Stimulated activated CD4-positive, alpha-beta T cell treated with anti-CD3 and anti-CD28 coated beads, Interleukin-2, amount 100 ng/mL, for 4 hours (primary cell): Measurements from ENCODE around the gene MACROD1.

ENCODE experiments used
- DNase-seq: peaks from one replicate; pipeline ENCODE4 v3.0.0-alpha.2; 2020; ENCODE audit warnings: low read depth

Gene MACROD1

GRCh38 chr11:64013141-64013896, 152.6 kb downstream of the MACROD1 start:
- DNase-seq: no peak

- DNase-seq: no peak
Observed at GRCh38 chr11:64011371-64011770, 154.5 kb downstream of the MACROD1 start.

DNA sequence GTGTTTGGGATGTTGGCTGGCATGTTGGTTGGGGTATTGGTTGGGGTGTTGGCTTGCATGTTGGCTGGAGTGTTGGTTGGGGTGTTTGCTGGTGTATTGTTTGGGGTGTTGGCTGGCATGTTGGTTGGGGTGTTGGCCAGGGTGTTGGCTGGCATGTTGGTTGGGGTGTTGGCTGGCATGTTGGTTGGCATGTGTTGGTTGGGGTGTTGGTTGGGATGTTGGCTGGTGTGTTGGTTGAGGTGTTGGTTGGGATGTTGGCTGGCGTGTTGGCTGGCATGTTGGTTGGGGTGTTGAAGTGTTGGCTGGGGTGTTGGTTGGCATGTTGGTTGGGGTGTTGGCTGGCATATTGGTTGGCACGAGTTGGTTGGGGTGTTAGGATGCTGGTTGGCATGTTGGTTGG, 155.1 kb downstream of the MACROD1 start:
- no peak for DNase-seq

GRCh38 chr11:64009710-64010109, 156.2 kb downstream of the MACROD1 start:
- no peak for DNase-seq

GRCh38 chr11:64008914-64009633, 156.8 kb downstream of the MACROD1 start:
- no peak for DNase-seq

- no peak for DNase-seq
Observed at GRCh38 chr11:64008283-64008913, 157.5 kb downstream of the MACROD1 start.

DNA sequence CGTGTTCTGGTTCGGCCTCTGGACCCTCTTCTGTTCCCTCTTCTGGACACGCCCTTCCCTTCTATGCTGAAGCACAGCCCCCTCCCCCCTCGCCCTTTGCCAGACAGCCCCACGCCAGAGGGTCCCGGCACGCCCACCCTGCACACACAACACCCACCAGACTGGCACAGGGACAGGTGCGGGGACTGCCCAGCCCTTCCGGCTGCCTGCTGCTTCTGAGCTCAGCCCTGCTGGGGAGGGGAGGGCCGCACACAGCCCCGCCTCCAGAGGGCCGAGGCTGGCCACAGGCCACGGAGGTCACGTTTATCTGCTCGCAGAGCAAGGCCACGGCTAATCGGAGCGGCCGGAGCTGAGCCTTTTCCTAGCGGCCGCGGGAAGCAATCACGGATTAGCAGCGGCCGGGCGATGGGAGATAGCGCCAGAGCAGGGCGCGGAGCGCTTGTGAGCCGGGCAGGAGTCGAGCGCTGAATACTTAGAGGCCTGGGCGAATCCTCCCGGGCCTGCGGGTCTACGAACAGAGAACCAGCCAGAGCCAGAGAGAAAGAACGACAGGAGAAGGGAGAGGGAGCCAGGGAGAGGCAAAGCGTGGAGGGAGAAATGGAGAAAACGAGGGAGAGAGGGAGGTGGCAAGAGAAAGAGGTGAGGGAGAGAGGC, 158.2 kb downstream of the MACROD1 start:
- no peak for DNase-seq

DNA sequence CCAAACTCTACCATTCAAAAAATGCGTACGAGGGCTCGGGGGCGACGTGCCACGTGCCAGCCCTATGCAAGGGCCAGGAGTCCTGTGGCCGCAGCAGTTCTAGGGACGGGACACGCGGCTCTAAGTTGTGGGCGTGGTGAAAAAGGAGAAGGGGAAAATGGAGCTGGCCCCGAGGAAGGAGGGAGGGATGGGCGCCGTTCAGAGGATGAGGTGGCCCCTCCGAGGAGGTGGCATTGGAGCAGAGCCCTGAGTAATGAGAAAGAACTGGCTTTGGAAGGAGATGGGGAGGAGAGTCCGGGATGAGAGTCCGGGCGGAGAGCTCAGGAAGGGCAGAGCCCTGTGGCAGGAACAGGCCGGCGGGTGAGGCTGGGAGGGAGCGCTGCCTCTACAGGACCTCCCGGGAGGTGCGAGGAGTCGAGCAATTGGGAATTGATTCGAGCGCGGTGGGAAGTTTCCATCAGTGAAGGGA, 158.7 kb downstream of the MACROD1 start:
- DNase-seq: no peak

DNA sequence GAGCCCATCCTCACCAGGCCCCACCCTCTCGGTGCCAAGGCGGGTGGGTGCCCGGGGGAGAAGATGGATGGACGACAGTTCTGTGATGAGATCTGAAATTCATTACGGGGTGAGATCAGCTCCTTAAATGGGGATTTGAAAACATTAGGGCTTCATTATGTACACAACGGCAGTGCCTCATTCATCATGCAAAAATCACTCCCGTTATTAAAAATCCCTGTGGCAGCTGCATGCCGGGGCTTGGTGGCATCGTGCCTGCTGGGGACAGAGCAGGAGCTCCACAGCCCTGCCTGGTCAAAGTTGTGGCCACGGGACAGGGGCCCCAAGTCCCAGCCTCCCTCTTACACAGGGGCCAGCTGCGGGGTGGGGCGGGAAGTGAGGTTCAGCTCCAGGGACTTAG, 159.5 kb downstream of the MACROD1 start:
- no peak for DNase-seq

DNA sequence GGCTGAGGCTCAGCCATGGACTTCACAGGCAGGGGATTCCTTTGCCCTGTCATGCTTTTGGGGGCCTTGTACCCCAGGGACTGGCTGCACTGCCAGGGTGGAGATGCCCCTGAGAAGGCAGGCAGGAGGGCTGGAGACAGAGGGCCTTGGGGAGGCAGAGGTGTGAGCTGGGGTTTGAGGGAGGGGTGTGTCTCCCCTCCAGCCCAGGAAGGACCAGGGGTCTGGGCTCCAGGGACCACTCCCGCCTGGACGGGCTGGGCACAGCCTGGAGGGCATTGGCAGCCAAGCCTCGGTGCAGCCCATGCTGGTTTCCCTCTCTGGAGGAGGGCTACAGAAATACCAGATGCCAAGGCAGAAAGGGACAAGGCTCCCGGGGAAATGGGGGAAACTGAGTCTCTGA, 160.2 kb downstream of the MACROD1 start:
- no peak for DNase-seq

GRCh38 chr11:64004590-64004984, 161.3 kb downstream of the MACROD1 start:
- no peak for DNase-seq

DNA sequence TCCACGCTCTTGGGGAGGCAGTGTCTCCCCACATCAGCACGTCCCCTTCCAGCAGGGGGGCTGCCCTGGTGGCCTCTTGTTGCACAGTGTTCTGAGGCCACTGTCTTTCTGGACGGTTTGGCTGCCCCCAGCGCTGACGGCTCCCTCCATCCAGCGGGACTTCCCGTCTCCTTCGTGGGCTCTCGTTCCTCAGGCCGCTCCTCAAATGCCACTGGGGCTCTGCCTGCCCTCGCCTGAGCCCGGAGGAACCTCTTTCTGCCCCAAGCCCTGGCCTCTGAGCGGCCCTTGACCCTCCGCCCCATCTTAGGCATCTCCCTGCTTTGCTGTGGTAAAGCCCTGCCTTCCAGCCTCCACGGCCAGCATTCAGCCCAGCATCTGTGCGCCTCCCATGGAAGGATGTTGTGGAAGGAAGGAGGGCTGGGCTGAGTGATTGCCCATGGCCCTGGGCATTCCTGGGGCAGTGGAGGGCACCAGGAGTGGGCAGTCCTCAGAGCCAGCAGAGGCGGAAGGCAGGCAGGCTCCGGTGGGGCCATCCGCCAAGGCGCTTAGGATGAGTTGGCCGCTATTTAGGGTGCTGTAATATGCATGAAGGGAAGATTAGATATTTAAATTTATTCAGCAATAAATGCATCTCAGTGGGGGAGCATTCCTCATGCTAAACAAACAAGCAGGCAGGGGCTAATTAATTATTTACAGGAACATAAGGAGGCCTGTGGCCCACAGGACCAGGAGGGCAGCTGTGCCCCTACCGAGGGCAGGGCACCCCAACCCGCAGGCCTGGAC, 161.9 kb downstream of the MACROD1 start:
- no peak for DNase-seq

DNA sequence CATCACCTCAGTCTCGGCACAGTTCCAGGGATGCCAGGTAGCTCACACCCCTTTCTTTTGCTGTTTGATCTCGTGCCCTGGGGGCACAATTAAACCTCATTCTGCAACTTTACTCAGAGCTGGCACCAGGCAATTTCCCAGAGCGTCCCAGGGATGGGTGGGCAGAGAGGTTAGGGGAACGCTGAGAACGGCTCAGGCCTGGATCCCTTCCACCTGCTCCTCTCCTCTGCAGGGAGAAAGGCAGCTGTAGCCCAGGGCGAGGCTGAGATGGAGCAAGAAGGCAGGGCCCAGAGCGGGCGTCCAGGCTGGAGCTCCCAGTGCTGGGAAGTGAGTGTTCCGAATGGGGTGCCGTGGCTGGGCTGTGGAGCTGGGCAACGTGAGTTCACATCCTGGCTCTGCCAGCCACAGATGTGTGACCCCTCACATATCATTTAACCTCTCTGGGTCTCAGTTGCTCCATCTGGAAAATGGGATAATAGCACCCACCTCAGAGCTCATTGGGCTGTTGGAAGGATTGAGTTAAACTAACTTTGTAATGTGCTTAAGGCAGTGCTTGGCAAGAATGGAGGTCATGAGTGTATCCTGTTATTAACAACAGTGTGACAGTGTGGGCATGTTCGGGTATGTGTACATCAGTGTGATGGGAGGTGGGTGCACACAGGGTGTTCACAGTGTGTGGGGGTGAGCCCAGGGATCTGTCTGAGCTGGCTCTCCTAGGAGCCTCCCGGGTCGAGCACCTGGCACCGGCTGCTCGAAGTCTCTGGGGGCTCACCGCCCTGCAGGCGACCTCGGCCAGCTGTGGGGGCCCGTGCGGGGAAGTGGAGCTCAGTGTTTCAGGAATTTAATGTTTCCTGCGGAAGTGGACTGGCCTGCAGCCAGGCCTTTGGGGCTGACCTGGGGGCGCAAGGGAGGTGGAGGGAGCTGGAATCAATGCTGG, 164.2 kb downstream of the MACROD1 start:
- DNase-seq: no peak

- DNase-seq: no peak
Observed at GRCh38 chr11:64000740-64001483, 165.0 kb downstream of the MACROD1 start.

- peak; percentile 61 for DNase-seq
Observed at GRCh38 chr11:64000026-64000739, 165.7 kb downstream of the MACROD1 start.

GRCh38 chr11:63999349-64000025, 166.4 kb downstream of the MACROD1 start:
- peak; percentile 65 for DNase-seq

DNA sequence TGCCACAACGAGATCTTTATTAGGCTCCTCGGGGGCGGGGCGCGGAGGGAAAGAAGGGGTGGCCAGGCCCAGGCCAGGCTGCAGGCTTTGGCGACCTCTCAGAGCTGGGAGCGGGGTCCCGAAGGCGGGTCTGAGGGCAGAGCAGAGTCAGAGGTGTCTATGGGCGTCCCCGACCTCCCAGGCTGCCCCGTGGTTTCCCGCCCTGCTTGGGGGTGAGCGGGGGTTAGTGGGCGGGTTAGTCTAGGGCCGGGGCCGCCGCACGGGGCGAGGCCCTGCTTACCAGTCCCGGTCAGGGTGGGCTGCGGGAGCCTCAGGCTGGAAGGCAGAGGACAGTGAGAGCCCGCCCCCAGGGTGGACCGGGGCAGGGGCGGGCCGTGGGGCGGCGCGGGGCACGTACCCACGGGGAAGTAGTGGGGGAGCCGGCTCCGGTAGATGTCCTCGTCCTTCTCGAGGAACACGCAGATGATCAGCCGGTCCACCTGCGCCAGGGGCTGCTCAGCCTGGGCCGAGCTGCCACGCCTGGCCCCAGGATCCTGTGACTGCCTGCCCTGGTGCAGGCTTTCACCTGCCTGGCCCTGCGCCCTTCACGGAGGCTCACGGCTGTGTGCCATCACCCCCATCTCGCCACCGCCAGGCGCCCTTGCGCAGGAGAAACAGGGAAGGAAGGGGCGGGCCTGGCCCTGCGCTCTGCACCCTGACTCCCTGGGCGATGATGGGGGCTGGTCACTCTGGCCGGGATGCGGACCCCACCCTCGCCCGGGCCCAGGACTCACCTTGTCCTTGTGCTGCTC, 167.2 kb downstream of the MACROD1 start:
- DNase-seq: no peak
